GM23248 (cell line): ENCODE results near the gene ANO2.

Experiments used
- EZH2 ChIP-seq: fragments of 200-600 bp; sonication (generic); IDR thresholded peaks from 2 replicates; pipeline ENCODE4 v1.6.1; 2018; ENCODE audit warnings: antibody characterized with exemption, mild to moderate bottlenecking; ENCODE audit not compliant: insufficient read depth, poor library complexity, severe bottlenecking
- EZH2phosphoT487 ChIP-seq: fragments of 200-600 bp; sonication (generic); IDR thresholded peaks from 2 replicates; pipeline ENCODE4 v1.6.1; 2018; ENCODE audit warnings: antibody characterized with exemption, moderate library complexity, mild to moderate bottlenecking, low read depth; ENCODE audit not compliant: insufficient read depth

DNA sequence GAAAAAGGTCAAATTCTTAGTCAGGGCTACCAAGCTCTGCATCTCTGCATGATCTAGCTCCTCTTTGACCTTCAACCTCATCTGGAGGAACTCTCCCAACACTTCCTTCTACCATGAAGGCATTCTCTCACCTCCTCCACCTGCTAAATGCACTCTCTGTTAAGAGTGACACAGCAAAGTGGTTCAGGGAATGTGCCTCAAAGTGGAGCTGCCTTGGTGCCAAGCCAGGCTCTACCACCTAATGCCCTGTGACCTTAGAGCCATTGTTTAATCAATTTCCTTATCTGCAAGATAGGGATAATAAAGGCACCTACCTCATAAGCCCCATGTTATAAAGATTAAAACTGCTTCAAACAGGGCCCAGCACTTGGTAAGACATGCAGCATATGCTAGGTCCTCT is 236.7 kb downstream of the ANO2 start:
- TF ChIP-seq EZH2: no peak
- no peak for TF ChIP-seq EZH2phosphoT487
